NCI-H510A treated with DMSO at 0.1 percent for 48 hours (cell line): ENCODE results near the gene SERPINA10.
"Not testable (repeated sequence)": the region's sequence is repeated elsewhere in the genome, so short reads cannot be mapped to it uniquely, and the experiment has no call there.

Source experiments
- DNase-seq: peaks from one replicate; lab custom pipeline; 2025; lab: John Stamatoyannopoulos, UW

SERPINA10 gene

GRCh38 chr14:94313991-94314655 lies 21.1 kb upstream of the SERPINA10 start:
- no peak for DNase-seq

- DNase-seq: no peak
Observed at GRCh38 chr14:94312481-94313246, 19.6 kb upstream of the SERPINA10 start.

GRCh38 chr14:94310248-94310647 lies 17.2 kb upstream of the SERPINA10 start:
- no peak for DNase-seq

- no peak for DNase-seq
Observed at GRCh38 chr14:94309721-94310120, 16.7 kb upstream of the SERPINA10 start.

- DNase-seq: no peak
Observed at GRCh38 chr14:94307410-94307992, 14.4 kb upstream of the SERPINA10 start.

- no peak for DNase-seq
Observed at GRCh38 chr14:94306047-94306978, 13.2 kb upstream of the SERPINA10 start.

GRCh38 chr14:94305620-94306019 lies 12.6 kb upstream of the SERPINA10 start:
- no peak for DNase-seq

GRCh38 chr14:94304243-94304642 lies 11.2 kb upstream of the SERPINA10 start:
- DNase-seq: no peak

- DNase-seq: no peak
Observed at GRCh38 chr14:94303111-94303510, 10.0 kb upstream of the SERPINA10 start.

GRCh38 chr14:94298130-94298529 lies 5.1 kb upstream of the SERPINA10 start:
- DNase-seq: no peak

GRCh38 chr14:94296181-94296545 lies 3.1 kb upstream of the SERPINA10 start:
- DNase-seq: not testable (repeated sequence)

- no peak for DNase-seq
Observed at GRCh38 chr14:94295360-94296180, 2.5 kb upstream of the SERPINA10 start.

- DNase-seq: no peak
Observed at GRCh38 chr14:94293578-94293924, 483 bp upstream of the SERPINA10 start.

- no peak for DNase-seq
Observed at GRCh38 chr14:94292526-94292871, 569 bp downstream of the SERPINA10 start.

- no peak for DNase-seq
Observed at GRCh38 chr14:94291906-94292525, 1.1 kb downstream of the SERPINA10 start.

- no peak for DNase-seq
Observed at GRCh38 chr14:94291159-94291905, 1.7 kb downstream of the SERPINA10 start.

GRCh38 chr14:94290197-94290596 lies 2.9 kb downstream of the SERPINA10 start:
- DNase-seq: no peak

GRCh38 chr14:94288610-94289465 lies 4.2 kb downstream of the SERPINA10 start:
- no peak for DNase-seq

GRCh38 chr14:94285158-94285557 lies 7.9 kb downstream of the SERPINA10 start:
- DNase-seq: no peak
